ENCODE measurements around the gene NXN. TPM values are rescaled to one million over a fixed set of nuclear protein-coding genes. Genes with fewer than 3 reads are reported as not detected.

Gene NXN
- polyA plus RNA-seq, 1 experiment = 88.8 TPM

GRCh38 chr17:923633-924032, 55.9 kb downstream of the NXN start:
- ChIA-PET CTCF (no interaction called here), POLR2A (no interaction called here)
- H3K27me3 ChIP-seq (ENCODE audit: control insufficient read depth, insufficient read depth, low read length) = no peaks in the 10 kb centered on the region
- no peak for DNase-seq (ENCODE audit: low read depth)
- TF ChIP-seq, protein P1, sequence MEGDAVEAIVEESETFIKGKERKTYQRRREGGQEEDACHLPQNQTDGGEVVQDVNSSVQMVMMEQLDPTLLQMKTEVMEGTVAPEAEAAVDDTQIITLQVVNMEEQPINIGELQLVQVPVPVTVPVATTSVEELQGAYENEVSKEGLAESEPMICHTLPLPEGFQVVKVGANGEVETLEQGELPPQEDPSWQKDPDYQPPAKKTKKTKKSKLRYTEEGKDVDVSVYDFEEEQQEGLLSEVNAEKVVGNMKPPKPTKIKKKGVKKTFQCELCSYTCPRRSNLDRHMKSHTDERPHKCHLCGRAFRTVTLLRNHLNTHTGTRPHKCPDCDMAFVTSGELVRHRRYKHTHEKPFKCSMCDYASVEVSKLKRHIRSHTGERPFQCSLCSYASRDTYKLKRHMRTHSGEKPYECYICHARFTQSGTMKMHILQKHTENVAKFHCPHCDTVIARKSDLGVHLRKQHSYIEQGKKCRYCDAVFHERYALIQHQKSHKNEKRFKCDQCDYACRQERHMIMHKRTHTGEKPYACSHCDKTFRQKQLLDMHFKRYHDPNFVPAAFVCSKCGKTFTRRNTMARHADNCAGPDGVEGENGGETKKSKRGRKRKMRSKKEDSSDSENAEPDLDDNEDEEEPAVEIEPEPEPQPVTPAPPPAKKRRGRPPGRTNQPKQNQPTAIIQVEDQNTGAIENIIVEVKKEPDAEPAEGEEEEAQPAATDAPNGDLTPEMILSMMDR (IDR thresholded peaks at IDR 0.05; ENCODE audit: insufficient read depth, low read depth, low read length) = no peak
- H3K36me3 ChIP-seq (ENCODE audit: control insufficient read depth, insufficient read depth, low read length) = peaks cover 2% of the 10 kb centered on the region; the same call in 1 of the 2 replicates
- no peak overlapping the region for H3K4me3 ChIP-seq (ENCODE audit: low read depth, low read length)

GRCh38 chr17:921161-921560, 58.4 kb downstream of the NXN start:
- ChIA-PET CTCF (no interaction called here), POLR2A (no interaction called here)
- TF ChIP-seq, protein P1 (IDR thresholded peaks at IDR 0.05; ENCODE audit: insufficient read depth, low read depth, low read length) = no peak
- Histone ChIP-seq H3K4me3 (ENCODE audit: low read depth, low read length) (no peak overlapping the region), H3K36me3 (ENCODE audit: control insufficient read depth, insufficient read depth, low read length) (peaks cover 2% of the 10 kb centered on the region; the same call in 1 of the 2 replicates), H3K27me3 (ENCODE audit: control insufficient read depth, insufficient read depth, low read length) (no peaks in the 10 kb centered on the region)
- no peak for DNase-seq (ENCODE audit: low read depth)

DNA sequence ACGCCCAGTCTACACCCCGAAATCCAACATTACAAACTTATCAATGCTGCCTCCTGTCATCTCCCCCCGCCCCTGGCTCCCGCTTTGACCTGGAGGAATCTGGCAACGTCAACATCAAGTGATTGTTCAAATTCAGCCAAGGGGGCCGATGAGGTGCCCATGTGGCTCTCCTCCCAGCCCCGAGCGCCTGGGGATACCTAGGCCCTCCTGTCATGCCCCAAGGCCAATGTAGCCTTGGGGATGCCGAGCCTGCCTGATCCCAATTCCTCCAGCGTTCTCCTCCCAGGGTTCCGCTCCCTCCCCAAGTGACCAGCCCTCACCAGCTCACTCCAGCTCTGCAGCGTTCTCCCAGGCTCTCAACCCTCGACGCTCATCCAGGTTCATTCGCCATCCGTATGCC, 59.4 kb downstream of the NXN start:
- no peak overlapping the region for H3K4me3 ChIP-seq (ENCODE audit: low read depth, low read length)
- no peaks in the 10 kb centered on the region for H3K27me3 ChIP-seq (ENCODE audit: control insufficient read depth, insufficient read depth, low read length)

DNA sequence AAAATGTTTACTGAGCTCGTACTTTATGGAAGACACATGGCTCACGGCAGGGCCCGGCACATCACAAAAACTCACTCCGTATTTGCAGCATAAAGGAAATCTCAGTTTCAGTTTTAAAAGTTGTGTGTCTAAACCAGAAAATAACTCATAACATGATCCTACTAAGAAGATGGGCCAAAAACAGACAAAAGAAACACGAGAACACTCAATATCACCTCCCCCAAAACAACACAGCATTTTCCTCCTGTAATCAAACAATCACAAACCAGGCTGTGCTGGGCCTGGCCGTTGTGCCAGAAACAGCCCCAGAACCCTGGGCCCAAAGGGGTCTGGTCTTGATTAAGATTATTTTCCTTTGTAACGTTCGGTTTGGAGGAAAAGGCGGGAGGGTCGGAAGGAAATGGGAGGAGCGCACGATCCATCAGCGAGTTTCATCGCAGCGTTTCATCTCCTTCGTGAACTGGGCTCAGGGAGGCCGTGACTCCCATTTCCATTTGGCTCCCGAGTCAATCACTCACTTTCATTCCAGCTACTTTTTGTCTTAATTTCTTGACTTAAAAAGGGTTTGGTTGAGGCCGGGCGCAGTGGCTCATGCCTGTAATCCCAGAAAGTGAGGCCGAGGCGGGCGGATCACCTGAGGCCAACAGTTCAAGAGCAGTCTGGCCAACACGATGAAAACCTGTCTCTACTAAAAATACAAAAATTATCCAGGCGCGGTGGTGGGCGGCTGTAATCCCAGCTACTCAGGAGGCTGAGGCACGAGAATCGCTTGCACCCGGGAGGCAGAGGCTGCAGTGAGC, 61.4 kb downstream of the NXN start:
- no peak for DNase-seq (ENCODE audit: low read depth)
- ChIA-PET POLR2A (no interaction called here), CTCF (interaction anchor here (0.6 to 1.1 kb wide), 4 partner anchors 12 to 59 kb away, joined by 3 to 5 read pairs (median 4); no protein-coding TSS in a partner anchor)
- peak overlapping the region; percentile 20; the same call in 1 of the 2 replicates for H3K4me3 ChIP-seq (ENCODE audit: low read depth, low read length)
- H3K27me3 ChIP-seq (ENCODE audit: control insufficient read depth, insufficient read depth, low read length) = no peaks in the 10 kb centered on the region
- TF ChIP-seq, protein P1 (IDR thresholded peaks at IDR 0.05; ENCODE audit: insufficient read depth, low read depth, low read length) = no peak
- H3K36me3 ChIP-seq (ENCODE audit: control insufficient read depth, insufficient read depth, low read length) = peaks cover 5% of the 10 kb centered on the region

More for the DNA sequence above, 59.4 kb downstream of the NXN start:
- TF ChIP-seq, protein P1 (IDR thresholded peaks at IDR 0.05; ENCODE audit: insufficient read depth, low read depth, low read length) = no peak
- no peak for DNase-seq (ENCODE audit: low read depth)
- H3K36me3 ChIP-seq (ENCODE audit: control insufficient read depth, insufficient read depth, low read length) = peaks cover 2% of the 10 kb centered on the region; the same call in 1 of the 2 replicates
- ChIA-PET POLR2A (no interaction called here), CTCF (no interaction called here)

DNA sequence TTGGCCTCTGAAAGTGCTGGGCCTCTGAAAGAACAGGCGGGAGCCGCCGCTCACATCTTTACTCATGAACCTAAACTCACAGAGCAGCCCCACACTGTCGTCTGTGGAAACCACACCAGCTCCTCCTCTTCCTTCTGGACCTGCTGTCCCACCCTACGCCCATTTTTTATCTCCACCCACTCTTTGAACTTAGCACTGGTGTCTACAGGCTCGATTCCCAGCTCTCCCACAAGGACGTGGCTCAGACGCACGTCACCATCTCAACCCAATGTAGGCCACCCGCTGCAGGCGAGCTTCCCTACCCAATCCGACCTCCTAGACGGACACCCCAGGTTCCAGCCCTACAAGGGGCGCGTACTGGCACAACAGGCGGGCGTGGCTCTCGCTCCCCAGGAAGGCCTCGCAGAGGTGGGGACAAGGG, 62.2 kb downstream of the NXN start:
- Histone ChIP-seq H3K36me3 (ENCODE audit: control insufficient read depth, insufficient read depth, low read length) (peaks cover 4% of the 10 kb centered on the region), H3K4me3 (ENCODE audit: low read depth, low read length) (peak overlapping the region; percentile 20; the same call in 1 of the 2 replicates), H3K27me3 (ENCODE audit: control insufficient read depth, insufficient read depth, low read length) (no peaks in the 10 kb centered on the region)
- DNase-seq (ENCODE audit: low read depth) = peak; percentile 74
- TF ChIP-seq, protein P1 (IDR thresholded peaks at IDR 0.05; ENCODE audit: insufficient read depth, low read depth, low read length) = no peak
- ChIA-PET POLR2A (no interaction called here), CTCF (interaction anchor here (0.6 to 1.1 kb wide), 4 partner anchors 11 to 60 kb away, joined by 3 to 5 read pairs (median 4); no protein-coding TSS in a partner anchor)
